Heart left ventricle (tissue), 13 donors: ENCODE results near the gene BCKDHB.

ENCODE experiments used
- CTCF ChIP-seq, 12 donors: fragments of 200-600 bp; sonication (generic) in 4 of 12; IDR thresholded peaks; one replicate each; pipeline versions ENCODE4 v1.5.0 to v1.8.0; 2018 to 2022; ENCODE audit warnings: antibody characterized with exemption in 12 of 12, mild to moderate bottlenecking in 5 of 12
- POLR2A ChIP-seq, 2 donors: fragments of 450-650 bp; IDR thresholded peaks; one replicate each; pipeline ENCODE4 v1.6.1; 2017; ENCODE audit warnings: antibody characterized with exemption in 2 of 2, mild to moderate bottlenecking in 2 of 2, moderate library complexity in 2 of 2
- donor health status: ischemic (EF 13 %, LVEDD 7.1; RV severe dilation, severe dysfunction).
- donor health status: DM: no; HTN: yes; CAD: no.
- donor health status: DM: no; HTN: no; CAD: no.
- donor health status: ischemic (EF 25% LVEDD 6.9; RV normal size, moderate dysfunction).
- donor health status: ischemic (EF 25% LVEDD 5.7; RV mildly dilated, moderate dysfunction).
- donor health status: ischemic (EF 35%, LVEDD 5.7; RV mildly dilated, moderate dysfunction).
- donor health status: nonischemic (EF 11% LVEDD 7.7; RV severe dilation, severe dysfunction).
- donor health status: DM: yes; HTN: yes; CAD: no.
- donor health status: PGD.
- donor health status: ischemic (EF 29% LVEDD 5.4; RV normal size, mild dysfunction).
- donor health status: nonischemic (EF 23%, LVEDD 6.1; RV moderate dilation, normal function).

- TF ChIP-seq CTCF (IDR thresholded peaks at IDR 0.05): no peak
- no peak for TF ChIP-seq POLR2A (IDR thresholded peaks at IDR 0.05)
Observed at GRCh38 chr6:80321011-80321410, 214.5 kb downstream of the BCKDHB start.
